Transverse colon (tissue), 4 donors: ENCODE results near the gene DUSP9. TPM values are rescaled to one million over a fixed set of nuclear protein-coding genes. Genes with fewer than 3 reads are reported as not detected.

Source experiments
- DNase-seq: peaks from one replicate; pipeline ENCODE4 v3.0.0-alpha.2; 2019
- H3K27ac ChIP-seq, 4 donors: fragments of 200-600 bp; sonication (generic); 2 replicates each; pipeline ENCODE4 v1.5.1; 2016 to 2018; ENCODE audit warnings: inconsistent platforms in 4 of 4
- H3K27me3 ChIP-seq: fragments of 200-600 bp; sonication (generic); 2 replicates; pipeline ENCODE4 v1.5.1; 2017; ENCODE audit warnings: inconsistent platforms
- H3K36me3 ChIP-seq, 4 donors: fragments of 200-600 bp; sonication (generic); 2 replicates each; pipeline ENCODE4 v1.5.1; 2017 to 2019; ENCODE audit warnings: inconsistent platforms in 4 of 4
- H3K4me1 ChIP-seq, 4 donors: fragments of 200-600 bp; sonication (generic); 2 replicates each; pipeline ENCODE4 v1.5.1; 2017 to 2020; ENCODE audit warnings: inconsistent platforms in 4 of 4
- H3K4me3 ChIP-seq, 4 donors: fragments of 200-600 bp; sonication (generic); 1 replicate in 1 of 4; 2 replicates in 3 of 4; pipeline versions ENCODE4 v1.5.1 to v1.6.1; 2017 to 2019; ENCODE audit warnings: inconsistent platforms in 4 of 4
- H3K9me3 ChIP-seq, 2 donors: fragments of 200-600 bp; sonication (generic); 2 replicates each; pipeline ENCODE4 v1.5.1; 2017 to 2019; ENCODE audit warnings: inconsistent platforms in 2 of 2
- CTCF ChIP-seq, 5 experiments: fragments of 200-600 bp in 3 of 5; fragments of 450-650 bp in 2 of 5; sonication (generic) in 3 of 5; IDR thresholded peaks; 1 replicate in 2 of 5; 2 replicates in 3 of 5; pipeline ENCODE4 v1.5.1; 2016 to 2017; ENCODE audit warnings: antibody characterized with exemption in 5 of 5, inconsistent platforms in 3 of 5, mild to moderate bottlenecking in 2 of 5, moderate library complexity in 1 of 5
- EP300 ChIP-seq: sonication (generic); formaldehyde crosslinking; IDR thresholded peaks from one replicate; pipeline ENCODE4 v1.6.1; 2017; ENCODE audit warnings: antibody characterized with exemption, low read depth
- POLR2A ChIP-seq: fragments of 450-650 bp; IDR thresholded peaks from one replicate; pipeline ENCODE4 v1.6.1; 2016; ENCODE audit warnings: antibody characterized with exemption, mild to moderate bottlenecking, moderate library complexity
- POLR2AphosphoS5 ChIP-seq, 3 donors: sonication (generic); formaldehyde crosslinking; IDR thresholded peaks; one replicate each; pipeline ENCODE4 v1.6.1; 2016; ENCODE audit warnings: antibody characterized with exemption in 3 of 3
- WGBS, 2 donors: methylation state at CpG; one replicate each; pipeline ENCODE4 v1.1.5; 2018; ENCODE audit warnings: low coverage in 1 of 2; 5-methylcytosine and 5-hydroxymethylcytosine counted together
- in situ Hi-C, 4 donors: fragments of 200-750 bp; cut with MboI; loops; one replicate each; pipeline versions ENCODE4 v1.15.0 to v1.15.1; 2017; ENCODE audit warnings: low sequenced_read_pairs in 3 of 4, low pct_ligation_motif_present in 1 of 4, low pct_unique_long_range_greater_than_20kb in 1 of 4
- intact Hi-C: fragments of 100-400 bp; cut with DNase I; formaldehyde crosslinking; loops from one replicate; pipeline ENCODE4 v1.15.1; 2023; ENCODE audit warnings: low total_unique reads
- total RNA-seq, 4 donors: library from RNA; depleted of rRNA; stranded (reverse); fragments of >200 nt; gene quantifications; one replicate each; pipeline ENCODE4 v1.1.0, GENCODE V29; 2016

DUSP9 gene
- total RNA-seq, 4 donors from 2014 or later, result not detected

- H3K36me3 ChIP-seq, result no peaks in the 10 kb centered on the region
- no peak for DNase-seq
- TF ChIP-seq EP300 (no peak), POLR2A (no peak), POLR2AphosphoS5 (IDR thresholded peaks at IDR 0.05) (no peak), CTCF (IDR thresholded peaks at IDR 0.05) (peak in 1 of 5 experiments; percentile 6)
- peaks cover 0 to 29% (median 11%) of the 10 kb centered on the region in 4 donors for H3K4me1 ChIP-seq
- H3K9me3 ChIP-seq, result no peaks in the 10 kb centered on the region
- intact Hi-C loops (no loop called here), in situ Hi-C loops (no loop called here)
- WGBS, 2 donors, result 43% methylated on average over 66 of the region's 84 CpGs; no CpG with 5 or more reads in 1 of the 2 donors
- no peak overlapping the region for H3K27ac ChIP-seq
- H3K4me3 ChIP-seq, result peak overlapping the region in 1 of 4 donors; percentile 23
- H3K27me3 ChIP-seq, result peaks cover 78% of the 10 kb centered on the region
Observed at GRCh38 chrX:153643431-153644351, 3.3 kb upstream of the DUSP9 start.

GRCh38 chrX:153644356-153645125 is 2.5 kb upstream of the DUSP9 start:
- TF ChIP-seq EP300, result no peak
- no peak for TF ChIP-seq POLR2AphosphoS5 (IDR thresholded peaks at IDR 0.05)
- TF ChIP-seq POLR2A, result no peak
- TF ChIP-seq CTCF (IDR thresholded peaks at IDR 0.05), result no peak
- in situ Hi-C loops, result no loop called here
- Histone ChIP-seq H3K27ac (no peak overlapping the region), H3K4me3 (no peak overlapping the region), H3K27me3 (peaks cover 86% of the 10 kb centered on the region), H3K36me3 (no peaks in the 10 kb centered on the region), H3K4me1 (peaks cover 0 to 29% (median 11%) of the 10 kb centered on the region in 4 donors), H3K9me3 (no peaks in the 10 kb centered on the region)
- intact Hi-C loops, result no loop called here
- DNase-seq, result no peak
- WGBS, 2 donors, result 48% methylated on average over 41 of the region's 46 CpGs; no CpG with 5 or more reads in 1 of the 2 donors

- no peak for DNase-seq
- H3K27me3 ChIP-seq, result peaks cover 86% of the 10 kb centered on the region
- H3K36me3 ChIP-seq, result no peaks in the 10 kb centered on the region
- H3K9me3 ChIP-seq, result no peaks in the 10 kb centered on the region
- H3K27ac ChIP-seq, result no peak overlapping the region
- 75% methylated on average over 6 of the region's 6 CpGs; no CpG with 5 or more reads in 1 of the 2 donors for WGBS, 2 donors
- H3K4me3 ChIP-seq, result no peak overlapping the region
- intact Hi-C loops, result no loop called here
- H3K4me1 ChIP-seq, result peaks cover 0 to 29% (median 11%) of the 10 kb centered on the region in 4 donors
- in situ Hi-C loops, result no loop called here
- TF ChIP-seq EP300 (no peak), CTCF (IDR thresholded peaks at IDR 0.05) (no peak), POLR2AphosphoS5 (IDR thresholded peaks at IDR 0.05) (no peak), POLR2A (no peak)
Observed at GRCh38 chrX:153645151-153645550, 1.9 kb upstream of the DUSP9 start.

GRCh38 chrX:153645921-153646488 is 998 bp upstream of the DUSP9 start:
- 60% methylated on average over 10 of the region's 10 CpGs; no CpG with 5 or more reads in 1 of the 2 donors for WGBS, 2 donors
- Histone ChIP-seq H3K27ac (no peak overlapping the region), H3K27me3 (peaks cover 81% of the 10 kb centered on the region), H3K36me3 (no peaks in the 10 kb centered on the region), H3K9me3 (no peaks in the 10 kb centered on the region), H3K4me3 (no peak overlapping the region), H3K4me1 (peaks cover 0 to 29% (median 11%) of the 10 kb centered on the region in 4 donors)
- TF ChIP-seq CTCF (IDR thresholded peaks at IDR 0.05), result no peak
- no peak for TF ChIP-seq POLR2A
- no peak for TF ChIP-seq POLR2AphosphoS5 (IDR thresholded peaks at IDR 0.05)
- no peak for TF ChIP-seq EP300
- DNase-seq, result no peak
- intact Hi-C loops, result no loop called here
- in situ Hi-C loops, result no loop called here
